GM19099 (cell line): ENCODE measurements around the gene JMJD6.
A peak's percentile ranks its signal among the peaks of the same experiment; 100 is the strongest.

Experiments
- POLR2A ChIP-seq: IDR thresholded peaks from 3 replicates; pipeline ENCODE4 v1.6.1; 2011; ENCODE audit warnings: low read depth; ENCODE audit not compliant: insufficient read length; ENCODE audit errors: extremely low read depth

JMJD6 gene

DNA sequence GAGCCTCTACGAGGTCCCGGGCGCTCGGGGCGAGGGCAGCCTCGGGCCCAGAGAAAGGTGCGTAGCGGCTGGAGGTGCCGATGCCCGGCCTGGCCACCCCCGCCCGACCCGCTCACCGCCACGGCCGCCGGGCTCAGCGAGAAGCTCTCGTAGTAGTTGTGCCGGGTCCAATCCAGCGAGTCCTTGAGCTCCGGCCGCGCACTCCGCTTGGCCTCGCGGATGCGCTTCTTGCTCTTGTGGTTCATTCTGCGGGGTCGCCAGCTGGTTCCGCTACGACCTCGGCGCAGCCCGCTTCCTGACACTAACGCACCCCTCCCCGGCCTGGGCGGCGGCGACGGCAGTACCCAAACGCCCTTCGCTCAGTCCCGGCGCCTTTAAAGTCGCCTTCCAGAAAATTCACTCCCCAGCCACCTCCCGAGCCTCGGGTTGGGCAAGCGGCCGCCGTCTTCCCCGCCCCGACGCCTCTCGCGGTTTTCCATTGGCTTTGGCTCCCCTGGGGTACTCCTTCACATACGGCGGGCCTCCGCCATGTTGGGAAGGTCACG is at the start of gene JMJD6:
Gene JMJD6, minus strand, starts transcription at position 376 of the 545 bp plus-strand sequence. Its CDS starts 131 bp downstream, at position 245.
- TF ChIP-seq POLR2A: peak; percentile 74

- no peak for TF ChIP-seq POLR2A
These were observed 48.7 kb upstream of the JMJD6 start for GRCh38 chr17:76775021-76775600.

GRCh38 chr17:76772842-76773525 is 46.6 kb upstream of the JMJD6 start:
- no peak for TF ChIP-seq POLR2A

GRCh38 chr17:76758570-76758969 is 32.2 kb upstream of the JMJD6 start:
- TF ChIP-seq POLR2A: no peak

- TF ChIP-seq POLR2A: no peak
These were observed 30.9 kb upstream of the JMJD6 start for GRCh38 chr17:76757256-76757655.

DNA sequence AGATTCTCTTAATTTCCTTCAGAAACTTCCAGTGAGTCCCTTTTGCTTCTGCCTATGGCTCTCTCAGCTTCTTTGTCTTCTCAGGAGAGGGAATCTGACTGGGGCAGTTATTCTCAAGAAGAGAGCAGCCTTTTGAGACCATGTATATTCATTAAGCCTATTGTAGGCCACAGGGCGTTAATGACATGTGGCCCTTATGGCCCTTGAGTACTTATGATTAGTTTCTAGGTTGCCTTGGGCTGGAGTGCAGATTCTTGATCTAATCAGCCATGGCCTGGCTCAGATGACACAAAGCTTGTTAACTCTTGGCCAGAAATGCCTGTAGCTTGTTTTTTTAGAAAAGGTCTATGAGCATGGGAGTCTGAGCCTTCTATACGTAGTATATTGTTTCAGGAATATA is 28.9 kb upstream of the JMJD6 start:
- no peak for TF ChIP-seq POLR2A

DNA sequence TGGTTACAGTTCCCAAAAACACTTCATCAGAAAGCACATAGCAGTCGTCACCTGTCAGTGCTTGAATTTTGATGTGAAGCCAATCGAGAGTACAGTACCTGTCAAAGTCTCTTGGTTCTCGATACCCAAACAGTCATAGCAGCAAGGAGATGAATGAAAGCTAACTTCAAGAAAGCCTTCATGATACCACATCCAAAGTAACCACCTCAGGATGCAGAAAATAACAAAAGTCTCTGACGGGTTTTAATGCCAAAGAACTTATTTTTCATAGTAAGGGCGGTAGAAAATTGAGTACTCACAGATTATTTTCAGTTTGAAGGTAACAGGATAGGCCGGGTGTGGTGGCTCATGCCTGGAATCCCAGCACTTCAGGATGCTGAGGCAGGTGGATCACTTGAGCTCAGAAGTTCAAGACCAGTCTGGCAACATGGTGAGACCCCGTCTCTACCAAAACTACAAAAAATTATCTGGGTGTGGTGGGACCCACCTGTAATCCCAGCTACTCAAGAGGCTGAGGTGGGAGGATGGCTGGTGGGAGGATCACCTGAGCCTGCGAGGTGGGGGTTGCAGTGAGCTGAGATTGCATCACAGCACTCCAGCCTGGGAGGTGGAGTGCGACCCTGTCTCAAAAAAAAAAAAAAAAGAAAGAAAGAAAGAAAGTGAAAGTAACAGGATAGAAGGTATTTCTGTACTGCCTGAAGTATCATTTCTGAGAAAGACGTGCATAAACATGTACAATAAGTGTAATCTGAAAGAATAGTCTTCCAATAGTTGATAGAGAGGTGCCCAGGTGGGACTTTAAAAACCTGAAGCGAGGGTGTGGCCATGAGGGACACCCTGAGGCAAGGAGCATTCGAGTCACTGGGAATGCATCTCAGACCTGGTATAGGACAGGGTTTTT is 26.9 kb upstream of the JMJD6 start:
- TF ChIP-seq POLR2A: no peak

DNA sequence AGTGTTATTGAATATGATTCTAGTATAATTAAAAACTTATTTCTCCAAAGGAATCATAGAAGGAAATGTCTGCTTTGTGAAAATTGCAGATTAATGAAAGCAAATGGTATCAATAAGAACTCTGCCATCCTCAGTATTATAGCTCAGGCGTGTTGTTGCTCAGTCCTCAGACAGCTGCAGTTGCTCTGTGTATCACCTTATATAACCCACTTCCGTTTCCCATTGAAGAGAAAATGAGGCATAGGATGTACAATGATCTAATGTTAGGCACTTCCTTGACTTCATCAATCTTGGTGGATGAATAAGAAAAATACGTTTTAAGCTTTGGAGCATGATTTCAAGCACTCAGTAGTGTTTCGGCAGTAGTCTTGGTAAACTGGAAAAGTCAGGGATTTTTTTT is 25.6 kb upstream of the JMJD6 start:
- TF ChIP-seq POLR2A: no peak

DNA sequence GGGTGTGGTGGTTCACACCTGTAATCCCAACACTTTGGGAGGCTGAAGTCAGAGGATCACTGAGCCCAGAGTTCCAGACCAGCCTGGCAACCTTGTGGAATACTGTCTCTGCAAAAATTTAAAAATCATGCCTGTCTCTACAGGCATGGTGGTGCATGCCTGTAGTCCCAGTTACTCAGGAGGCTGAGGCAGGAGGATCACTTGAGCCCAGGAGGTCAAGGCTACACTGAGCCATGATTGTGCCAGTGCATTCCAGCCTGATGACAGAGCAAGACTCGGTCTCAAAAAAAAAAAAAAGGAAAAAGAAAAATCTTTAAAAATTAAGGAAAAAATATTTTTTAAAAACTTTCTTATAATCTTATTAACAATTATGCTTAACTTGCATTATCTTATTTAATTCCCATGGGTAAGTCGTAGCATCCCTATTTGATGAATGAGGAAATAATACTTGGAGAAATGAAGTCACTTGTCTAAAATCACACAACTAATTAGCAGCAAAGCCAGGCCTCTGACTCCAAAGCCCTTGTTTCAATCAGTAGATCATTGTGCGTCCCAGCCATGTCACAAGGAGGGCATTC is 25.1 kb upstream of the JMJD6 start:
- TF ChIP-seq POLR2A: no peak

DNA sequence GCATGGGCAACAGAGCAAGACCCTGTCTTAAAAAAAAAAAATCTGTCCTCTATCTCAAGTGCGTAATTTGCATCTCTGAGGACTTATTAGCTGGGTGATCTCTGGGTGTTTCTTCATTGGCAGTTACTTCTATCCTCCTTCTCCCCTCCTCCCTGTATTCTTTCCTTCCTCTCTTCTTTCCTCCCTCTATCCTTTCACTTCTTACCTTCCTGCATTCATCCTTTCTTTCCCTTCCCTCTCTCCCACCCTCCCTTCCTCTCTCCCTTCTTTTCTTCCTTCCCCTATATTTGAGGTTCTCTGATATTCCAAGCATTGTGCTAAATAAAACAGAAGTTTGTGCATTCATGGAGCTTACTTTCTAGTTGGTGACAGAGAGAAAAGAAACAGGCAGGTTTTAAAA is 22.3 kb upstream of the JMJD6 start:
- TF ChIP-seq POLR2A: no peak

- no peak for TF ChIP-seq POLR2A
These were observed 21.4 kb upstream of the JMJD6 start for GRCh38 chr17:76747716-76748363.

- no peak for TF ChIP-seq POLR2A
These were observed 18.3 kb upstream of the JMJD6 start for GRCh38 chr17:76744747-76745146.

GRCh38 chr17:76742958-76743357 is 16.6 kb upstream of the JMJD6 start:
- TF ChIP-seq POLR2A: no peak

DNA sequence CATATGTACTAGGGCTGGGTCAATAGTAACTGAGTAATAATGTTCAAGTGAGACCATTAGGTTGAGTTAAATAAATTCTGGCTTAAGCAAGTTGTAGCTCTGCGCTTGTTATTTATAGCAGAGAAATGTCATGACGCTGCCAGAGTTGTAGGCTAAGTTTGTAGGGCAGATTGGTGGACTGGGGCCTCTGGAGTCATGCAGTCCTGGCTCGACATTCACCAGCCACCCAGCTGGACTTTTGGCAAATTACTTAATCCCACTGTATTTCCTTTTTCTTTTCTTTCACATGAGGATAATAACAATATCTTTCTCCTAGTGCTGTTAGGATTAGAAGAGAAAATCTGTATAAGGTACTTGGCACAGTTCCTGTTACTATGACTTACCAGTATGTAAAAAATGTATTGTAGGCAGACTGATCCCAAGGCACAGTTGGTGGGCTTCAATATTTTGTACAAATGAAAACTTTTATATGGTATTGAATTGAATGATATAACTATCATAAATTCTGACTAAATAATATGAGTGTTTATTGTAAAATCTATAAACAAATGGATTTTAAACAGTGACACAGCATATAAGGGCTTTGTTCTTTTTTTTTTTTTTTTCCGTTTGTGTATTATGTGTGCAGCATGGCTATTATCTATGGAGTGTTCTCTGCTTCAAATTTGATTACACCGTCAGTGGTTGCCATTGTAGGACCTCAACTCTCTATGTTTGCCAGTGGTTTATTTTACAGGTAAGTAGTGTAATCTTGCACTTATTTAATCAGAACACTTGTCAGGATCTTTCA is 14.1 kb upstream of the JMJD6 start:
- TF ChIP-seq POLR2A: no peak
